Measurements from ENCODE around the gene MRC2. TPM values are rescaled to one million over a fixed set of nuclear protein-coding genes. Genes with fewer than 3 reads are reported as not detected.

MRC2 gene
- total and polyA plus RNA-seq, 2 of the 13 experiments (the other 11 are each of a cell fraction or from before 2014, with no cell fraction given): not detected

DNA sequence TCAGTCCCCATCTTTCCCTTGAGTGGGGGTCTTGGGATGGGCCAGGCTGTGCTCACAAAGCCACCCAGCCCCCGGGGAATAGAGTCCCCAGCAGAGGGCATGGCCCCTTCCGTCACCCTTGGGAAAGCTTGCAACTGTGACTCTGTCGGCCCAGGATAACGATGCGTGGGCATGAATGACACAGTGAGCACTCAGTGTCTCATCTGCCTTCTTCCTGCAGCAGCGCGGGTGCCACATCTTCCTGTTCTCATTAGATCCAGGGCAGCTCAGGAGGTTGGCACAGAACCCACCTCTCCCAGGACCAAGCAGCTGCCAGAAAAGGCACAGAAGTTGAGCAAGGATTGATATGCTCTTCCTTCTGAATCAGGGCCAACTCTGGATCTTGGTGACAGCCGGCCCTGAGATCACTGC lies 84.7 kb downstream of the MRC2 start:
- Histone ChIP-seq H2AFZ (ENCODE audit: low read length) (no peak overlapping the region), H3K79me2 (ENCODE audit: insufficient read depth, low read length) (no peaks in the 10 kb centered on the region), H3K27me3 (ENCODE audit: control insufficient read depth in 1 of 2, insufficient read depth in 2 of 2, low read length in 2 of 2) (peaks cover 3 to 55% of the 10 kb centered on the region in 2 experiments), H3K27ac (ENCODE audit: extremely low read length, insufficient read depth, low read length) (no peak overlapping the region), H4K20me1 (ENCODE audit: insufficient read depth, low read length) (no peaks in the 10 kb centered on the region), H3K36me3 (replicated peaks in 1 of 2; ENCODE audit: control insufficient read depth in 1 of 2, insufficient read depth in 2 of 2, low read length in 2 of 2) (no peaks in the 10 kb centered on the region), H3K4me2 (ENCODE audit: low read depth, low read length) (no peak overlapping the region), H3K4me1 (ENCODE audit: insufficient read depth, low read length) (no peaks in the 10 kb centered on the region), H3K4me3 (replicated peaks in 1 of 3; ENCODE audit: insufficient read depth in 1 of 3, low read depth in 2 of 3, low read length in 3 of 3) (no peak overlapping the region), H3K9ac (ENCODE audit: insufficient read depth, low read depth, low read length) (no peak overlapping the region), H3K9me3 (ENCODE audit: low read length) (no peaks in the 10 kb centered on the region)
- DNase-seq (ENCODE audit: low spot score) (no peak), ATAC-seq (no peak), FAIRE-seq (no peak)
- POLR2A ChIA-PET: no interaction called here
- no TSS peak for BruUV-seq (replicated peaks)
- in situ Hi-C loops (cut with HindIII; ENCODE audit: extremely low pct_ligation_motif_present, low pct_unique_long_range_greater_than_20kb) (no loop called here), intact Hi-C loops (cut with micrococcal nuclease; ENCODE audit: unreplicated experiment) (no loop called here)
- 35% methylated on average over 6 of the region's 8 CpGs for WGBS (ENCODE audit: low lambda C conversion rate)
- CTCF ChIA-PET (ENCODE audit: low intra/inter-chr PET ratio, low total read pairs): no interaction called here
- TF ChIP-seq ZBTB7B (CRISPR knock-in tag; IDR thresholded peaks at IDR 0.05) (no peak), SP5 (CRISPR knock-in tag; IDR thresholded peaks at IDR 0.05; ENCODE audit: borderline replicate concordance, low read depth) (no peak)

DNA sequence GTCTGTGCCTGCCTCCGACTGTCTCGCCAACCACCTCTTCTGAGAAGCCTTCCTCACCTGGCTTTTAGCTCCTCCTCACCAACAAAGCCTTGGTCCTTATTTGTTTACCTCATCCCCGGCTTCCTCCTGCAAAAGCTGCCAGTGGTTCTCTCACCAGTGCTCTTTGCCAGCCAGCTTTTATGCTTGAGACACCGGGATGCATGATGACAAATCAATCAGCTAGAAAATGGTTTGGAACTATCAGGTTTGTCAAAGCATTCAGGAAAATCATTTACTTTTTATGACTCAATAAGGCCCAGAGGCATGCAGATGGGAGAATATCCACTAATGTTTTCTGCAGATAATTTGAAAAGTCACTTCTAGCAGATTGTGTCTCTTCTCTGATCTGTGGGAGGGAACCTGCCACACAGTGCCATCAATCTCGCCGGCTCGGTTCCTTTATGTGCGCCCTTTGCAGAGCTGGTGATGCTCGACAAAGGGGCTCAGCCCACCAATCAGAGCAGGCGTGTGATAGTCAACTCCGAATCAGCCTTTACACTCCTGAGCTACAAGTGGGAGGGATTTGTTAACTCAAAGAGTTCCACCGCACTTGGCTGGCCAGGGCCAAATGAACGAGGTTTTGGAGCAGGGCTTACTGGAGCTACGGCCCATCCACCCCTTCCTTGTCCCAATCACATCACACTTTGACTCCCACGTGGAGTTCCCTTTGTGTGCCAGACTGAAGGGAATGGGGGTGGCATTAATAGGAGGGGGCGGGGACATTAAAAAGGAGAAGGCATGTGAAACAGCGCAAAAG lies 85.8 kb downstream of the MRC2 start:
- DNase-seq (ENCODE audit: low spot score) (no peak), FAIRE-seq (no peak), ATAC-seq (no peak)
- peaks cover 4 to 62% of the 10 kb centered on the region in 2 experiments for H3K27me3 ChIP-seq (ENCODE audit: control insufficient read depth in 1 of 2, insufficient read depth in 2 of 2, low read length in 2 of 2)
- ChIA-PET POLR2A (no interaction called here), CTCF (ENCODE audit: low intra/inter-chr PET ratio, low total read pairs) (no interaction called here)
- H3K36me3 ChIP-seq (replicated peaks in 1 of 2; ENCODE audit: control insufficient read depth in 1 of 2, insufficient read depth in 2 of 2, low read length in 2 of 2): no peaks in the 10 kb centered on the region
- no peaks in the 10 kb centered on the region for H3K79me2 ChIP-seq (ENCODE audit: insufficient read depth, low read length)
- no peak overlapping the region for H3K4me3 ChIP-seq (replicated peaks in 1 of 3; ENCODE audit: insufficient read depth in 1 of 3, low read depth in 2 of 3, low read length in 3 of 3)
- WGBS (ENCODE audit: low lambda C conversion rate): 40% methylated on average over 17 of the region's 17 CpGs
- no peaks in the 10 kb centered on the region for H3K4me1 ChIP-seq (ENCODE audit: insufficient read depth, low read length)
- no TSS peak for BruUV-seq (replicated peaks)
- intact Hi-C loops (cut with micrococcal nuclease; ENCODE audit: unreplicated experiment): no loop called here
- in situ Hi-C loops (cut with HindIII; ENCODE audit: extremely low pct_ligation_motif_present, low pct_unique_long_range_greater_than_20kb): no loop called here
- no peaks in the 10 kb centered on the region for H3K9me3 ChIP-seq (ENCODE audit: low read length)
- H2AFZ ChIP-seq (ENCODE audit: low read length): no peak overlapping the region
- TF ChIP-seq, protein P1, sequence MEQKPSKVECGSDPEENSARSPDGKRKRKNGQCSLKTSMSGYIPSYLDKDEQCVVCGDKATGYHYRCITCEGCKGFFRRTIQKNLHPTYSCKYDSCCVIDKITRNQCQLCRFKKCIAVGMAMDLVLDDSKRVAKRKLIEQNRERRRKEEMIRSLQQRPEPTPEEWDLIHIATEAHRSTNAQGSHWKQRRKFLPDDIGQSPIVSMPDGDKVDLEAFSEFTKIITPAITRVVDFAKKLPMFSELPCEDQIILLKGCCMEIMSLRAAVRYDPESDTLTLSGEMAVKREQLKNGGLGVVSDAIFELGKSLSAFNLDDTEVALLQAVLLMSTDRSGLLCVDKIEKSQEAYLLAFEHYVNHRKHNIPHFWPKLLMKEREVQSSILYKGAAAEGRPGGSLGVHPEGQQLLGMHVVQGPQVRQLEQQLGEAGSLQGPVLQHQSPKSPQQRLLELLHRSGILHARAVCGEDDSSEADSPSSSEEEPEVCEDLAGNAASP (CRISPR knock-in tag; IDR thresholded peaks at IDR 0.05; ENCODE audit: borderline replicate concordance): no peak
- TF ChIP-seq PHF21A (CRISPR knock-in tag; IDR thresholded peaks at IDR 0.05) (no peak), ZNF678 (CRISPR knock-in tag; IDR thresholded peaks at IDR 0.05) (no peak), MED8 (CRISPR knock-in tag; IDR thresholded peaks at IDR 0.05; ENCODE audit: insufficient replicate concordance) (no peak), ZFP36L2 (CRISPR knock-in tag; IDR thresholded peaks at IDR 0.05) (no peak)
- no peak overlapping the region for H3K4me2 ChIP-seq (ENCODE audit: low read depth, low read length)
- no peaks in the 10 kb centered on the region for H4K20me1 ChIP-seq (ENCODE audit: insufficient read depth, low read length)
- no peak overlapping the region for H3K9ac ChIP-seq (ENCODE audit: insufficient read depth, low read depth, low read length)
- no peak overlapping the region for H3K27ac ChIP-seq (ENCODE audit: extremely low read length, insufficient read depth, low read length)

Data from HepG2 (cell line).